ENCODE data around the gene LIN7A. TPM values are rescaled to one million over a fixed set of nuclear protein-coding genes. Genes with fewer than 3 reads are reported as not detected.

LIN7A gene
- total RNA-seq, 1 experiment from 2014 or later: 16.2 TPM

DNA sequence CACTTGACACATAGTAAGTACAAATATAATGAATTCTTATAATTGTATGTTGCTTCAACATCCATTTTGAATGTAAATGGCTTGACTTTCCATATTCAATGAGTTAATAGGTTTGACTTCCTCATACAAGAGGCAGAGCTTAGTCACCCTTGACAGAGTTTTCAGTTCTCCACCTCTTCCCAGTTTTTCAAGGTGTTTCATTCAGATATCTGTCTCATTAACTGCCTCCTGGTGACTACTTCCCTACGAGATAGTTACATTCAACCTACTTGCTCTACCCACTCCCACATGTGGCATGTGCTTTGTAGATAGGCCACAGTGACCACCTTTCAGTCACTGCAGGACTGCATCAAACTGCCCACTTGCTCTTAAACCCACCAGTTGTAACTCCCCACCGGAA lies 161.0 kb downstream of the LIN7A start:
- no peaks in the 10 kb centered on the region for H3K4me1 Mint-ChIP-seq (ENCODE audit: low read depth, unreplicated experiment)
- H3K36me3 Mint-ChIP-seq (ENCODE audit: insufficient read depth, unreplicated experiment): no peaks in the 10 kb centered on the region
- H3K9me3 ChIP-seq: no peaks in the 10 kb centered on the region

GRCh38 chr12:80770958-80771357 lies 166.8 kb downstream of the LIN7A start:
- H3K4me3 Mint-ChIP-seq (ENCODE audit: unreplicated experiment): no peak overlapping the region
- CTCF ChIA-PET: no interaction called here
- H3K4me3 ChIP-seq (ENCODE audit: low read depth, low read length): no peak overlapping the region
- H3K4me1 ChIP-seq: no peaks in the 10 kb centered on the region
- no peaks in the 10 kb centered on the region for H3K36me3 ChIP-seq (ENCODE audit: control insufficient read depth, insufficient read depth, low read length)
- H3K27me3 ChIP-seq (replicated peaks; ENCODE audit: control insufficient read depth, insufficient read depth, low read length): no peaks in the 10 kb centered on the region
- no peaks in the 10 kb centered on the region for H3K9me3 Mint-ChIP-seq (ENCODE audit: unreplicated experiment)
- intact Hi-C loops (cut with micrococcal nuclease; ENCODE audit: unreplicated experiment): no loop called here
- H3K27me3 Mint-ChIP-seq (ENCODE audit: insufficient read depth, unreplicated experiment): no peaks in the 10 kb centered on the region
- TF ChIP-seq, protein P1, sequence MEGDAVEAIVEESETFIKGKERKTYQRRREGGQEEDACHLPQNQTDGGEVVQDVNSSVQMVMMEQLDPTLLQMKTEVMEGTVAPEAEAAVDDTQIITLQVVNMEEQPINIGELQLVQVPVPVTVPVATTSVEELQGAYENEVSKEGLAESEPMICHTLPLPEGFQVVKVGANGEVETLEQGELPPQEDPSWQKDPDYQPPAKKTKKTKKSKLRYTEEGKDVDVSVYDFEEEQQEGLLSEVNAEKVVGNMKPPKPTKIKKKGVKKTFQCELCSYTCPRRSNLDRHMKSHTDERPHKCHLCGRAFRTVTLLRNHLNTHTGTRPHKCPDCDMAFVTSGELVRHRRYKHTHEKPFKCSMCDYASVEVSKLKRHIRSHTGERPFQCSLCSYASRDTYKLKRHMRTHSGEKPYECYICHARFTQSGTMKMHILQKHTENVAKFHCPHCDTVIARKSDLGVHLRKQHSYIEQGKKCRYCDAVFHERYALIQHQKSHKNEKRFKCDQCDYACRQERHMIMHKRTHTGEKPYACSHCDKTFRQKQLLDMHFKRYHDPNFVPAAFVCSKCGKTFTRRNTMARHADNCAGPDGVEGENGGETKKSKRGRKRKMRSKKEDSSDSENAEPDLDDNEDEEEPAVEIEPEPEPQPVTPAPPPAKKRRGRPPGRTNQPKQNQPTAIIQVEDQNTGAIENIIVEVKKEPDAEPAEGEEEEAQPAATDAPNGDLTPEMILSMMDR (IDR thresholded peaks at IDR 0.05; ENCODE audit: insufficient read depth in 1 of 2, low read depth in 1 of 2, low read length in 1 of 2, severe bottlenecking in 1 of 2, unreplicated experiment in 1 of 2): no peak
- no peak for DNase-seq
- no TSS peak for BruUV-seq (replicated peaks)
- H3K36me3 Mint-ChIP-seq (ENCODE audit: insufficient read depth, unreplicated experiment): no peaks in the 10 kb centered on the region
- H3K27ac Mint-ChIP-seq (ENCODE audit: unreplicated experiment): no peak overlapping the region
- POLR2A ChIA-PET: no interaction called here
- no peaks in the 10 kb centered on the region for H3K4me1 Mint-ChIP-seq (ENCODE audit: low read depth, unreplicated experiment)
- H3K9me3 ChIP-seq: no peaks in the 10 kb centered on the region

More for the DNA sequence above, 161.0 kb downstream of the LIN7A start:
- H3K4me3 ChIP-seq (ENCODE audit: low read depth, low read length): no peak overlapping the region
- no peak overlapping the region for H3K4me3 Mint-ChIP-seq (ENCODE audit: unreplicated experiment)
- POLR2A ChIA-PET: no interaction called here
- H3K27me3 Mint-ChIP-seq (ENCODE audit: insufficient read depth, unreplicated experiment): no peaks in the 10 kb centered on the region
- TF ChIP-seq, protein P1 (IDR thresholded peaks at IDR 0.05; ENCODE audit: insufficient read depth in 1 of 2, low read depth in 1 of 2, low read length in 1 of 2, severe bottlenecking in 1 of 2, unreplicated experiment in 1 of 2): no peak
- H3K27ac Mint-ChIP-seq (ENCODE audit: unreplicated experiment): no peak overlapping the region
- H3K36me3 ChIP-seq (ENCODE audit: control insufficient read depth, insufficient read depth, low read length): no peaks in the 10 kb centered on the region
- 0 out of 2 replicates have a peak, but pooled peaks cover 4% of the 10 kb centered on the region for H3K4me1 ChIP-seq
- no peaks in the 10 kb centered on the region for H3K9me3 Mint-ChIP-seq (ENCODE audit: unreplicated experiment)
- intact Hi-C loops (cut with micrococcal nuclease; ENCODE audit: unreplicated experiment): no loop called here
- CTCF ChIA-PET: no interaction called here
- DNase-seq: no peak
- no peaks in the 10 kb centered on the region for H3K27me3 ChIP-seq (replicated peaks; ENCODE audit: control insufficient read depth, insufficient read depth, low read length)
- BruUV-seq (replicated peaks): no TSS peak

GRCh38 chr12:80769553-80770140 lies 168.1 kb downstream of the LIN7A start:
- TF ChIP-seq, protein P1 (IDR thresholded peaks at IDR 0.05; ENCODE audit: insufficient read depth in 1 of 2, low read depth in 1 of 2, low read length in 1 of 2, severe bottlenecking in 1 of 2, unreplicated experiment in 1 of 2): no peak
- Mint-ChIP-seq H3K9me3 (ENCODE audit: unreplicated experiment) (no peaks in the 10 kb centered on the region), H3K27ac (ENCODE audit: unreplicated experiment) (no peak overlapping the region), H3K4me3 (ENCODE audit: unreplicated experiment) (no peak overlapping the region), H3K4me1 (ENCODE audit: low read depth, unreplicated experiment) (no peaks in the 10 kb centered on the region), H3K27me3 (ENCODE audit: insufficient read depth, unreplicated experiment) (peaks cover 3% of the 10 kb centered on the region), H3K36me3 (ENCODE audit: insufficient read depth, unreplicated experiment) (no peaks in the 10 kb centered on the region)
- Histone ChIP-seq H3K4me3 (ENCODE audit: low read depth, low read length) (no peak overlapping the region), H3K36me3 (ENCODE audit: control insufficient read depth, insufficient read depth, low read length) (no peaks in the 10 kb centered on the region), H3K27me3 (replicated peaks; ENCODE audit: control insufficient read depth, insufficient read depth, low read length) (no peaks in the 10 kb centered on the region), H3K4me1 (no peaks in the 10 kb centered on the region), H3K9me3 (no peaks in the 10 kb centered on the region)
- ChIA-PET POLR2A (no interaction called here), CTCF (no interaction called here)
- BruUV-seq (replicated peaks): no TSS peak
- DNase-seq: no peak
- intact Hi-C loops (cut with micrococcal nuclease; ENCODE audit: unreplicated experiment): loop anchor here (5.0 to 10.0 kb wide), 2 partner anchors 135 to 572 kb away; no protein-coding TSS in a partner anchor
